HCT116 (cell line): Measurements from ENCODE around the gene TELO2. TPM values are rescaled to one million over a fixed set of nuclear protein-coding genes. Genes with fewer than 3 reads are reported as not detected.

Experiments used
- ATAC-seq: fragments of 200-7000 bp; cut with Tn5 transposase; 2 replicates; pipeline ENCODE4 v1.9.1; 2020; ENCODE audit warnings: mild to moderate bottlenecking, moderate library complexity
- BruUV-seq: library from RNA; stranded (reverse); fragments of 400-500 nt; replicated peaks from 2 replicates; lab custom pipeline; 2021; lab: Mats Ljungman, UMichigan
- CTCF ChIA-PET: fragments of 300-600 bp; sonication (Branson Sonifier 250); formaldehyde crosslinking; loops from one replicate; lab custom pipeline; 2021; ENCODE audit warnings: antibody characterized with exemption; lab: Charles Lee
- POLR2A ChIA-PET: fragments of 300-600, 350-600 bp; sonication (Branson Sonifier 250); formaldehyde crosslinking; loops from one replicate; lab custom pipeline; 2021; ENCODE audit warnings: antibody characterized with exemption; lab: Charles Lee
- RAD21 ChIA-PET, 2 experiments: fragments of 300-600 bp; sonication (Branson Sonifier 250); formaldehyde crosslinking; loops; one replicate each; lab custom pipeline; 2023; ENCODE audit warnings: low total read pairs in 2 of 2; ENCODE audit not compliant: uncharacterized antibody in 2 of 2, unreplicated experiment in 2 of 2, low non-redundant PET in 1 of 2; lab: Charles Lee
- DNase-seq: peaks from one replicate; pipeline ENCODE4 v3.0.0-alpha.2; 2010; ENCODE audit warnings: low read depth, low spot score
- H2AFZ ChIP-seq: fragments of 200-600 bp; shearing (Covaris generic), sonication (generic); 2 replicates; pipeline ENCODE4 v1.6.1; 2017; ENCODE audit warnings: low read depth, mixed run types, mixed read lengths, antibody characterized with exemption, low read length; ENCODE audit not compliant: poor library complexity, severe bottlenecking
- H3K27ac ChIP-seq: 2 replicates; pipeline ENCODE4 v1.5.1; 2012; ENCODE audit warnings: low read depth, low read length
- H3K27me3 ChIP-seq: fragments of 200-600 bp; sonication (generic); 2 replicates; pipeline ENCODE4 v1.6.1; 2016; ENCODE audit warnings: mixed run types, low read length, mixed read lengths; ENCODE audit not compliant: insufficient read depth
- H3K36me3 ChIP-seq, 2 experiments: fragments of 200-500 bp in 1 of 2; fragments of 200-600 bp in 1 of 2; sonication (Bioruptor generic) in 1 of 2; sonication (generic) in 1 of 2; 2 replicates each; pipeline versions ENCODE4 v1.5.1 to v1.6.1; 2014 to 2016; ENCODE audit warnings: low read length in 2 of 2, inconsistent platforms in 1 of 2, mixed read lengths in 1 of 2, mixed run types in 1 of 2; ENCODE audit not compliant: insufficient read depth in 2 of 2, control insufficient read depth in 1 of 2
- H3K4me1 ChIP-seq, 2 experiments: fragments of 200-600 bp in 1 of 2; sonication (generic) in 1 of 2; 2 replicates each; pipeline versions ENCODE4 v1.5.1 to v1.6.1; 2012 to 2017; ENCODE audit warnings: low read length in 2 of 2, inconsistent platforms in 1 of 2, mild to moderate bottlenecking in 1 of 2, mixed read lengths in 1 of 2, mixed run types in 1 of 2, moderate library complexity in 1 of 2; ENCODE audit not compliant: insufficient read depth in 2 of 2, control insufficient read depth in 1 of 2
- H3K4me2 ChIP-seq: fragments of 200-600 bp; sonication (generic); 2 replicates; pipeline ENCODE4 v1.6.1; 2017; ENCODE audit warnings: mixed run types, low read length, mixed read lengths
- H3K4me3 ChIP-seq, 2 experiments: fragments of 200-600 bp in 1 of 2; sonication (generic) in 1 of 2; replicated peaks in 1 of 2; 2 replicates each; pipeline ENCODE4 v1.5.1; 2011 to 2016; ENCODE audit warnings: low read length in 2 of 2, control low read depth in 1 of 2, low read depth in 1 of 2, mild to moderate bottlenecking in 1 of 2, mixed read lengths in 1 of 2, mixed run types in 1 of 2
- H3K79me2 ChIP-seq: fragments of 200-600 bp; sonication (generic); 2 replicates; pipeline ENCODE4 v1.6.1; 2017; ENCODE audit warnings: mild to moderate bottlenecking, mixed run types, low read length, moderate library complexity, mixed read lengths; ENCODE audit not compliant: insufficient read depth
- H3K9ac ChIP-seq: fragments of 200-600 bp; sonication (generic); 2 replicates; pipeline ENCODE4 v1.6.1; 2016; ENCODE audit warnings: low read length, mixed read lengths
- H3K9me2 ChIP-seq: fragments of 200-600 bp; sonication (generic), shearing (Covaris generic); 2 replicates; pipeline ENCODE4 v1.6.1; 2017; ENCODE audit warnings: mixed run types, mild to moderate bottlenecking, moderate library complexity; ENCODE audit not compliant: insufficient read depth
- H3K9me3 ChIP-seq, 2 experiments: fragments of 200-500 bp in 1 of 2; fragments of 200-600 bp in 1 of 2; sonication (Bioruptor generic) in 1 of 2; sonication (generic) in 1 of 2; 2 replicates each; pipeline ENCODE4 v1.6.1; 2014 to 2017; ENCODE audit warnings: low read length in 2 of 2, mixed read lengths in 2 of 2, inconsistent platforms in 1 of 2, low read depth in 1 of 2, mild to moderate bottlenecking in 1 of 2, mixed run types in 1 of 2, moderate library complexity in 1 of 2; ENCODE audit not compliant: control insufficient read depth in 1 of 2, insufficient read depth in 1 of 2
- H4K20me1 ChIP-seq: fragments of 200-600 bp; sonication (generic), shearing (Covaris generic); 2 replicates; pipeline ENCODE4 v1.6.1; 2017; ENCODE audit warnings: mixed run types, mild to moderate bottlenecking, moderate library complexity; ENCODE audit not compliant: insufficient read depth
- CBX3 ChIP-seq: IDR thresholded peaks from 2 replicates; pipeline ENCODE4 v1.6.1; 2012; ENCODE audit warnings: low read depth
- CEBPB ChIP-seq: IDR thresholded peaks from 2 replicates; pipeline ENCODE4 v1.6.1; 2012; ENCODE audit warnings: low read depth
- EGR1 ChIP-seq: IDR thresholded peaks from 2 replicates; pipeline ENCODE4 v1.6.1; 2012; ENCODE audit warnings: low read depth
- ELF1 ChIP-seq: IDR thresholded peaks from 2 replicates; pipeline ENCODE4 v1.6.1; 2012; ENCODE audit warnings: low read depth, borderline replicate concordance
- EZH2 ChIP-seq: fragments of 200-600 bp; sonication (generic); IDR thresholded peaks from 2 replicates; pipeline ENCODE4 v1.6.1; 2017; ENCODE audit warnings: antibody characterized with exemption, mixed run types
- JUND ChIP-seq: IDR thresholded peaks from 2 replicates; pipeline ENCODE4 v1.6.1; 2012
- RAD21 ChIP-seq: IDR thresholded peaks from 2 replicates; pipeline ENCODE4 v1.6.1; 2012; ENCODE audit warnings: low read depth, mild to moderate bottlenecking
- SP1 ChIP-seq: IDR thresholded peaks from 2 replicates; pipeline ENCODE4 v1.6.1; 2012; ENCODE audit warnings: low read depth
- SRF ChIP-seq: IDR thresholded peaks from 2 replicates; pipeline ENCODE4 v1.6.1; 2012; ENCODE audit warnings: low read depth
- YY1 ChIP-seq: IDR thresholded peaks from 2 replicates; pipeline ENCODE4 v1.6.1; 2011; ENCODE audit warnings: low read length, low read depth, moderate library complexity, mild to moderate bottlenecking; ENCODE audit not compliant: insufficient replicate concordance; ENCODE audit errors: extremely low read depth
- ZFX ChIP-seq: fragments of 450-650 bp; IDR thresholded peaks from 2 replicates; pipeline ENCODE4 v1.6.1; 2017
- ZNF274 ChIP-seq: fragments of 200-500 bp; sonication (Bioruptor generic); IDR thresholded peaks from 2 replicates; pipeline ENCODE4 v1.6.1; 2014; ENCODE audit warnings: mild to moderate bottlenecking, low read depth, low read length, inconsistent platforms
- intact Hi-C: fragments of 100-400 bp; cut with micrococcal nuclease; formaldehyde crosslinking; loops from 2 replicates; pipeline ENCODE4 v1.10.0; 2022
- total RNA-seq: library from RNA; stranded (reverse); gene quantifications from one replicate; pipeline ENCODE4 v1.2.1, GENCODE V29; 2021; ENCODE audit not compliant: unreplicated experiment
- TF ChIP-seq, protein P1 (sequence below): IDR thresholded peaks from 2 replicates; pipeline ENCODE4 v1.6.1; 2012
- TF ChIP-seq, protein P2 (sequence below), 3 experiments: fragments of 200-600 bp in 1 of 3; sonication (generic) in 1 of 3; IDR thresholded peaks in 2 of 3; conservative IDR thresholded peaks in 1 of 3; 2 replicates each; pipeline ENCODE4 v1.5.1; 2012 to 2017; ENCODE audit warnings: low read depth in 2 of 3, low read length in 2 of 3, antibody characterized with exemption in 1 of 3, borderline replicate concordance in 1 of 3, control low read depth in 1 of 3, mild to moderate bottlenecking in 1 of 3, mixed read lengths in 1 of 3, mixed run types in 1 of 3, moderate library complexity in 1 of 3; ENCODE audit not compliant: insufficient read depth in 1 of 3
- TF ChIP-seq, protein P3 (sequence below): IDR thresholded peaks from 2 replicates; pipeline ENCODE4 v1.6.1; 2011; ENCODE audit warnings: mild to moderate bottlenecking, low read length, moderate library complexity; ENCODE audit not compliant: insufficient replicate concordance; ENCODE audit errors: extremely low read depth
- TF ChIP-seq, protein P4 (sequence below): IDR thresholded peaks from 2 replicates; pipeline ENCODE4 v1.6.1; 2012; ENCODE audit warnings: low read depth

The TELO2 gene
- total RNA-seq, 1 experiment from 2014 or later: 74.3 TPM

DNA sequence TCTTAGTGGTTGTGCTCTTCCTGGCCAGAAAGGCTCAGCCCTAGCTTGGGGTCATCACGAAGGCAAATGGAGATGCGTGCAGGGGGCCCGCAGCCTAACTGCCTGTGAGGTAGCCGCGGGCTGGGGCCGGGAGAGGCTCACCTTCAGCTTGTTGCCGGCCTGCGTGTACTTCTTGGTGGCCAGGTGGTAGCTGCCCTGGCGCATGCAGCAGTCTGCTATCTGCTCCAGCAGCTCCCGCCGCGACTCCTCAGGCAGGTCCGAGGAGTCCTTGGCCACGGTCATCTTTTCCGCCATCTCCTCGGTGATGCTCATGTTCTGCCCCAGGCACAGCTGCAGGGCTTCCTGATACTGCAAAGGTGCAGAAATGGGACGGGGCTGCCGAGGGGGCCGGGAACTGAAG, 27.3 kb downstream of the TELO2 start:
- ChIA-PET CTCF (no interaction called here), RAD21 (no interaction called here), POLR2A (no interaction called here)
- H4K20me1 ChIP-seq: no peaks in the 10 kb centered on the region
- no peak overlapping the region for H3K9ac ChIP-seq
- no peaks in the 10 kb centered on the region for H3K36me3 ChIP-seq
- intact Hi-C loops: no loop called here
- no peak overlapping the region for H2AFZ ChIP-seq
- no peaks in the 10 kb centered on the region for H3K9me2 ChIP-seq
- no peaks in the 10 kb centered on the region for H3K4me1 ChIP-seq
- no peaks in the 10 kb centered on the region for H3K79me2 ChIP-seq
- no peak overlapping the region for H3K27ac ChIP-seq
- no TSS peak for BruUV-seq
- H3K9me3 ChIP-seq: no peaks in the 10 kb centered on the region
- H3K27me3 ChIP-seq: no peaks in the 10 kb centered on the region
- H3K4me3 ChIP-seq: no peak overlapping the region
- DNase-seq (no peak), ATAC-seq (no peak)
- no peak overlapping the region for H3K4me2 ChIP-seq
- TF ChIP-seq SRF (no peak), ELF1 (no peak), RAD21 (no peak), YY1 (no peak), SP1 (no peak), ZNF274 (no peak), ZFX (no peak), EZH2 (no peak), CEBPB (no peak), EGR1 (no peak), CBX3 (no peak), JUND (no peak)
- TF ChIP-seq, protein P1, sequence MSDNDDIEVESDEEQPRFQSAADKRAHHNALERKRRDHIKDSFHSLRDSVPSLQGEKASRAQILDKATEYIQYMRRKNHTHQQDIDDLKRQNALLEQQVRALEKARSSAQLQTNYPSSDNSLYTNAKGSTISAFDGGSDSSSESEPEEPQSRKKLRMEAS: no peak
- TF ChIP-seq, protein P2, sequence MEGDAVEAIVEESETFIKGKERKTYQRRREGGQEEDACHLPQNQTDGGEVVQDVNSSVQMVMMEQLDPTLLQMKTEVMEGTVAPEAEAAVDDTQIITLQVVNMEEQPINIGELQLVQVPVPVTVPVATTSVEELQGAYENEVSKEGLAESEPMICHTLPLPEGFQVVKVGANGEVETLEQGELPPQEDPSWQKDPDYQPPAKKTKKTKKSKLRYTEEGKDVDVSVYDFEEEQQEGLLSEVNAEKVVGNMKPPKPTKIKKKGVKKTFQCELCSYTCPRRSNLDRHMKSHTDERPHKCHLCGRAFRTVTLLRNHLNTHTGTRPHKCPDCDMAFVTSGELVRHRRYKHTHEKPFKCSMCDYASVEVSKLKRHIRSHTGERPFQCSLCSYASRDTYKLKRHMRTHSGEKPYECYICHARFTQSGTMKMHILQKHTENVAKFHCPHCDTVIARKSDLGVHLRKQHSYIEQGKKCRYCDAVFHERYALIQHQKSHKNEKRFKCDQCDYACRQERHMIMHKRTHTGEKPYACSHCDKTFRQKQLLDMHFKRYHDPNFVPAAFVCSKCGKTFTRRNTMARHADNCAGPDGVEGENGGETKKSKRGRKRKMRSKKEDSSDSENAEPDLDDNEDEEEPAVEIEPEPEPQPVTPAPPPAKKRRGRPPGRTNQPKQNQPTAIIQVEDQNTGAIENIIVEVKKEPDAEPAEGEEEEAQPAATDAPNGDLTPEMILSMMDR (IDR thresholded peaks at IDR 0.05 in 2 of 3, conservative IDR thresholded peaks at IDR 0.05 in 1 of 3; ENCODE audit: borderline replicate concordance in 1 of 3, insufficient read depth in 1 of 3, low read depth in 2 of 3, low read length in 2 of 3): no peak
- TF ChIP-seq, protein P3, sequence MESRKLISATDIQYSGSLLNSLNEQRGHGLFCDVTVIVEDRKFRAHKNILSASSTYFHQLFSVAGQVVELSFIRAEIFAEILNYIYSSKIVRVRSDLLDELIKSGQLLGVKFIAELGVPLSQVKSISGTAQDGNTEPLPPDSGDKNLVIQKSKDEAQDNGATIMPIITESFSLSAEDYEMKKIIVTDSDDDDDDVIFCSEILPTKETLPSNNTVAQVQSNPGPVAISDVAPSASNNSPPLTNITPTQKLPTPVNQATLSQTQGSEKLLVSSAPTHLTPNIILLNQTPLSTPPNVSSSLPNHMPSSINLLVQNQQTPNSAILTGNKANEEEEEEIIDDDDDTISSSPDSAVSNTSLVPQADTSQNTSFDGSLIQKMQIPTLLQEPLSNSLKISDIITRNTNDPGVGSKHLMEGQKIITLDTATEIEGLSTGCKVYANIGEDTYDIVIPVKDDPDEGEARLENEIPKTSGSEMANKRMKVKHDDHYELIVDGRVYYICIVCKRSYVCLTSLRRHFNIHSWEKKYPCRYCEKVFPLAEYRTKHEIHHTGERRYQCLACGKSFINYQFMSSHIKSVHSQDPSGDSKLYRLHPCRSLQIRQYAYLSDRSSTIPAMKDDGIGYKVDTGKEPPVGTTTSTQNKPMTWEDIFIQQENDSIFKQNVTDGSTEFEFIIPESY: no peak
- TF ChIP-seq, protein P4, sequence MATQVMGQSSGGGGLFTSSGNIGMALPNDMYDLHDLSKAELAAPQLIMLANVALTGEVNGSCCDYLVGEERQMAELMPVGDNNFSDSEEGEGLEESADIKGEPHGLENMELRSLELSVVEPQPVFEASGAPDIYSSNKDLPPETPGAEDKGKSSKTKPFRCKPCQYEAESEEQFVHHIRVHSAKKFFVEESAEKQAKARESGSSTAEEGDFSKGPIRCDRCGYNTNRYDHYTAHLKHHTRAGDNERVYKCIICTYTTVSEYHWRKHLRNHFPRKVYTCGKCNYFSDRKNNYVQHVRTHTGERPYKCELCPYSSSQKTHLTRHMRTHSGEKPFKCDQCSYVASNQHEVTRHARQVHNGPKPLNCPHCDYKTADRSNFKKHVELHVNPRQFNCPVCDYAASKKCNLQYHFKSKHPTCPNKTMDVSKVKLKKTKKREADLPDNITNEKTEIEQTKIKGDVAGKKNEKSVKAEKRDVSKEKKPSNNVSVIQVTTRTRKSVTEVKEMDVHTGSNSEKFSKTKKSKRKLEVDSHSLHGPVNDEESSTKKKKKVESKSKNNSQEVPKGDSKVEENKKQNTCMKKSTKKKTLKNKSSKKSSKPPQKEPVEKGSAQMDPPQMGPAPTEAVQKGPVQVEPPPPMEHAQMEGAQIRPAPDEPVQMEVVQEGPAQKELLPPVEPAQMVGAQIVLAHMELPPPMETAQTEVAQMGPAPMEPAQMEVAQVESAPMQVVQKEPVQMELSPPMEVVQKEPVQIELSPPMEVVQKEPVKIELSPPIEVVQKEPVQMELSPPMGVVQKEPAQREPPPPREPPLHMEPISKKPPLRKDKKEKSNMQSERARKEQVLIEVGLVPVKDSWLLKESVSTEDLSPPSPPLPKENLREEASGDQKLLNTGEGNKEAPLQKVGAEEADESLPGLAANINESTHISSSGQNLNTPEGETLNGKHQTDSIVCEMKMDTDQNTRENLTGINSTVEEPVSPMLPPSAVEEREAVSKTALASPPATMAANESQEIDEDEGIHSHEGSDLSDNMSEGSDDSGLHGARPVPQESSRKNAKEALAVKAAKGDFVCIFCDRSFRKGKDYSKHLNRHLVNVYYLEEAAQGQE: no peak
